GM19372 (cell line): Measurements from ENCODE around the gene GPC4.
"Not testable (repeated sequence)": the region's sequence is repeated elsewhere in the genome, so short reads cannot be mapped to it uniquely, and the experiment has no call there.

Source experiments
- ATAC-seq: cut with Tn5 transposase; IDR thresholded peaks from one replicate; pipeline ENCODE4 v1.9.1; 2021; ENCODE audit warnings: mild to moderate bottlenecking, low read depth, moderate library complexity; ENCODE audit not compliant: unreplicated experiment

Gene GPC4

DNA sequence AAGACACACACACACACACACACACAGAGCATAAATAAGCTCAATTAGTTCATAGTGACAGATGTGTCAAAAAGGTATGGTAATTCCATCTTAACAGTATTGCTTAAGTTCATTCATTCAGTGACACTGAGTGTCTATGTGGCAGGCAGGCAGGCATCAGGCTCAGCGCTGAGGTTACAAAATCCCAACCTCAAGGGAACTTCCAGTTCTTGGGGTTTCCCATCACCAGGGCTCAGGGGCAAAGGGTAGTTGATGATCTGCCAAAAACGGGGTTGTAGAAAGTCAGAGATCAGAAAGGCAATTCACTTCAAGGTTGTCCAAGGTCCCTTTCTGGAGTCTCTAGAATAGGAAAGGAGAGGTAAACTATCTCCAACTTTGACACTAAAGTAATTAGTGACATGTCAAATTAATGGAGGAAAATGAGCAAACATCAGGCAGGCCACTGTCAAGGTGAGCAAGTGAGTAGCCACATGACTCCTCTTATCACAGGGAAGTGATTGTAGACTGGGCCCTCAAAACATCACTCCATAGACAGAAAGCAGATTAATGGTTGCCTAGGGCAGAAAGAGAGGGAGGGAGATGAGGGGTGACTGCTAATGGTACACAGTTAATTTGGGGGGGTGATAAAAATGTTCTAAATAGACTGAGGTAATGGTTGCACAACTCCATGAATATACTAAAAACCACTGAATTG, 41.8 kb downstream of the GPC4 start:
- ATAC-seq, result no peak

- no peak for ATAC-seq
These were observed 44.5 kb downstream of the GPC4 start for GRCh38 chrX:133370696-133371275.

DNA sequence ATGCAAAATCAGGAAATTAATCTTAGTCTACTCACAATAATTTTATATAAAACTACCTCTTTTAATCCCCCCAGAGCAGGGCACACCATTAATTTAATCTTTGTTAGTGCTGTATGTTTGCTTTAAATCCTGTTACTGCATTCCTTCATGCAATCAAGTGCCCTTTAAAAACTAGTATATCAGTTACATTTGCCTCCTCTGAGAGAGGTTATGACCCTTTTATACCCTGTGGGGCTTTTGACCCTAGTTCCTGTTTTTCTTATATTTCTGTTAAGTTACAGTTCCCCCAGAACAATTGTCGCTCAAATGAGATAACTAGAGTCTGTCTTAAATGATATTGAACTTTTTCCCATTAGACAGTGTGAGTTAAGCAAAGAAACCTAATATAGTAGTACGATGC, 46.2 kb downstream of the GPC4 start:
- ATAC-seq, result no peak

DNA sequence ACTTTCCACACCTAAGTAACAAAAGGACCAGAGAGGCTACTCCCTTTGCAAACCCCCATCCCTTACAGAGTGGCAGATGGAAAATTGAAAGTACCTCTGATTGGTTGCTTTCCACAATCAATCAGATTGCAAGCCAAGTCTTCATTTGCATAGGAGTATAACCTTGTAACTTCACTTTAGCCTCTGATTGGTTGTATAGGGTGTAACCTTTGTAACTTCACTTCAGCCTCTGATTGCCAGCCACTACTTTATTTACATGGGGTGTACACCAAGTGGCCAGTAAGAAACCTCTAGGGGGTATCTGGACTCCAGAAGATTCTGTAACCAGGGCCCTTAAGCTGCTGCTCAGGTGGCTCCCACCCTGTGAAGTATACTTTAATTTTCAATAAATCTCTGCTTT, 48.6 kb downstream of the GPC4 start:
- no peak for ATAC-seq

DNA sequence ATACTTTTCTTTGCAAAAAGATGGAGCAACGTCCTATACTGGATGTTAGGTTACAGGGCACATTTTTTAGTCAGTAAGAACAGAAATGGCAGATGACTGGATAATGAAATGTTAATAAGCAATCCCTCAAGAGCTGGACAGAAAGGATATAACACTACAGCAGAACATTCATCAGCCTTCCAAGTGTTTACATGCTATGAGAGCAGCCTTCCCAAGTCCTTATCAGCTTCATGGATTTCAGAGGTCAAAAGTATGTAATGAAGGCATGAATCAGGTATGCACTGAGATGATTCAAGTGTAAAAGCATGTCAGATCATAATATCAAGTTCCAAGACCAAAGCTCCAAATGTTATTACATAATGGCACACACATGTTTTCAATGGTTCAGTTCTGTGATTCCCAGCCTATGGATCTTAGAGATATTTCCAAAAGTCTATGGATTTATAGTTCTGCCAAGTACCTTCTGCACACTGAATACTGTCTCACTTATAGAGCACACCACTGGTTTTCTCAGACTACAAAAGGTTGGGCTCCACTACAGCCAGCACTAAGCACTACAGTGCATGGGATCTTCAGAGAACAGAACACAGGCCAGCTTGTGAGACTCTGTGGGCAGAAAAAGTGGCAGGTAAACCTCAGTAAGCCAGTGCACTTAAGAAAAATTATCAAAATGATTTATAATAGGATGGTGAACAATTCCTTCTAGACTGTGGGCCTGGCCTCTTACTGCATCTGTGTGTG, 49.2 kb downstream of the GPC4 start:
- no peak for ATAC-seq

GRCh38 chrX:133364865-133365264, 50.4 kb downstream of the GPC4 start:
- no peak for ATAC-seq

DNA sequence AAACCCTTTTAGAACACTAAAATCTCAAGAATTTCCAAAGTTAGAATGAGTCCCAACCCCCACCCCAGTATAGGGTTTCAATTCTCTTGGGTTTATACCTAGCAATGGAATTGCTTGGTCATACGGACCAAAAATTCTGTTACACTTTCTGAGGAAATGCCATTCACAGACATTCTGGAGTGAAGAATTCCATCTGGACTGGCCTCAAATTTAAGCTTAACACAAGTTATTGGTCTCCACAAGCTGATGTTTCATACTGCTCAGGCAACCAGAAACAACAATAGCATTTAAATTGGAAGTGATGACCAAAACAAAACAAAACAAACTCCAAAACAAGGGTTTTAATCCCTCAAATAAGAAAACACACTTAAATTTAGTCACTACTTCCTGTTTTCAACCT, 51.1 kb downstream of the GPC4 start:
- ATAC-seq, result no peak

- ATAC-seq, result no peak
These were observed 52.8 kb downstream of the GPC4 start for GRCh38 chrX:133362538-133362937.

DNA sequence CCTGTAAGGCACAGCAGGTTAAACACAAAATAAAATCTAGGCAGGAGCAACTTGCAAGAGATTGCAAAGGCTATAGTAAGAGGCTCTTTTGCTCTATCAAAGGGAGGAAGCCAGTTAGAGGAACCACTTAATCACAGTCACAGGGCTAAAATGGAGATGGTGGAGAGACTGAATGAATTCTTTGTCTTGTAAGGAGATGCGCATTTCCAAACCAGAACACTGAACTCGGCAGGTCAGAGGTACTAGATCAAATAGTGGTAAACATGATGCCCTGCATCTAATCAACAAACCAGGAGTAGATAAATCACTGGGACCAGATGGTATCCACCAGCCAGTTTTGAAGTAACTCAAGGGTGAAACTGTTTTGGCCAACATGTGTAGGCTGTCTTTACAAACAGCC, 55.8 kb downstream of the GPC4 start:
- ATAC-seq, result no peak

GRCh38 chrX:133353233-133353632, 62.1 kb downstream of the GPC4 start:
- ATAC-seq, result no peak

DNA sequence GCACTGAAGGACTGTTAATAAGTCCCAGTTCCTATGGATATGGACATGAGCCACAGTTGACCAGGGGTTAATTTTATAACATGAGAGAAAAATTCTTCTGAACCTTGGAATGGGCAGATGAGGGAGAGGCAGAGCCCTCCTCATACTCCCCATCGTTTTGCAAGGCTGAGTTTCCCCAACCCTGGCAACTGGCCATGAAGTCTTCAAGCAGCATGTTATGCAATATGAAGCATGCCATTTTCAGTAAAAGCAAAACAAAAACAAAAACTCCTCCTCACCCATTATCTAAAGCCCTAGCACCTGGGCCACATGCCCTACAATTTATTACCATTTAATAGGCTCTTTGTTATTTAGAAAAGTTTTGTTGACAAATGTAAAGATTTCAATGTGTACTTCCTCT, 64.5 kb downstream of the GPC4 start:
- ATAC-seq, result no peak

DNA sequence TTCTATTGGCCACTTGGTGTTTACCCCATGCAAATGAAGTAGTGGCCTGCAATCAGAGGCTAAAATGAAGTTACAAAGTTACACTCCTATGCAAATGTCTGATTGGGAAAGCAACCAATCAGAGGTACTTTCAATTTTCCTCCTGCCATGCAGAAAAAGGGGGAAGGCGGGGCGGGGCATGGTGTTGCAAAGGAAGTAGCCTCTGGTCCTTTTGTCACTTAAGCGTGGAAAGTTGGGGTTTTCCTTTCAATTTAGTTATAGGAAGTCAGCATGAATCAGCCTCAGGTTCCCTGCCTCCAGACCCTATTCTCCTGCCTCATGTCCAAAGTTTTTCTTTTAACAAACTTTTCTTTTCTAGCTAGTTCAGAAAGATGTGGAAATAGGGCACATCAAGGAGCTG, 69.3 kb downstream of the GPC4 start:
- no peak for ATAC-seq

- no peak for ATAC-seq
These were observed 75.7 kb downstream of the GPC4 start for GRCh38 chrX:133339566-133339965.

GRCh38 chrX:133337250-133337649, 78.0 kb downstream of the GPC4 start:
- no peak for ATAC-seq

GRCh38 chrX:133335027-133335426, 80.3 kb downstream of the GPC4 start:
- no peak for ATAC-seq

- ATAC-seq, result no peak
These were observed 82.0 kb downstream of the GPC4 start for GRCh38 chrX:133333154-133333750.

DNA sequence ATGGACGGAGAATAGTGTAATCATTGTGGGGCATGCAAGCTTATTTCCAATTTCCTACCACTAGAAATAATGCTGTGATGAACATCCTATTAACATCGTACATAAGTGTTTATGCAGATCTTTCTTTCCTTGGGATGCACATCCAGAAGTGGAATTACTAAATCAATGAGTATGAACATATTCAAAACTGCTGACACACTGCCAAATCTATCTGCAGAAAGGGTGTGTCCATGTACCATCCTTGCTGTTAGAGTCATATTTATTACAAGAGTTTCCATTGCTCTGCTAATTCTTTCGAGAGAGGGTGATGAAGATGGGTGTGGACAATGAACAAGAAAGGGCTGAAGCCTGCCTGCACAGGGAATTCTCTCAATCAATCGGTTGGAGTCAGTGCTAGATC, 82.6 kb downstream of the GPC4 start:
- ATAC-seq, result no peak

GRCh38 chrX:133330956-133331355, 84.3 kb downstream of the GPC4 start:
- ATAC-seq, result no peak

DNA sequence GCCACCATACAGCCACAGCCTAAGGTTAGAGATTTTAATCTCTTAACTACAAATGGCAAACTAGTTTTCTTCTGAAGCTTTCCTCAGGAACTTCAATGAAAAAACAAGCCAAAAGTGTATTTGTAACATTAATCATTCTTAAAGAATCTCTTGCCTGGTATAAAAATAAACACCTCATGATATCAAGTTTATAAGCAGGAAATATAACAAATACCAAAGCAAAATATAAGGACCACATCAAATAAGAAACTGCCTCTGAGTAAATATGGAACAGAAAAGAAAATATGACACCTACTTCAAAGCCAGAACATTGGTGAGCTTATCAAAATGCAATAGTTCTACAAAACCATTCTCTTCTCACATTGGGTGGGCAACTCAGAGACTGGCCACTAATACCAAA, 89.9 kb downstream of the GPC4 start:
- no peak for ATAC-seq

DNA sequence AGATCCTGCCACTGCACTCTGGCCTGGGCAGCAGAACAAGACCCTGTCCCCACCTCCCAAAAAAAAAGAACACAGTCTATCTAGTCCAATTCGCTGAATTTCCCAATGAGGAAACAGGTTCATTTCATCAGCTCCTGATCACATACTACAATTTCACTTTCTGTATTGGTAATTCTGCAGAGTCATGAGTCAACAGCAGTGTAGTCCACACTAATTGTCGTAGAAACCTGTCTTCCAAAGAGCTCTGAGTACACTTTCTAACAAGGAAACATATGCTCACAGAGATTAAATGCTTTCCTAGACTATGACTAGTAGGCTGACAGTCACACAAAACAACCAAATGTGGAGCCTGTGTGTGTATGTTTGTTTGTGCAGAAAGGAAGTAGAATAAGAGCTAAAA, 91.9 kb downstream of the GPC4 start:
- ATAC-seq, result no peak

DNA sequence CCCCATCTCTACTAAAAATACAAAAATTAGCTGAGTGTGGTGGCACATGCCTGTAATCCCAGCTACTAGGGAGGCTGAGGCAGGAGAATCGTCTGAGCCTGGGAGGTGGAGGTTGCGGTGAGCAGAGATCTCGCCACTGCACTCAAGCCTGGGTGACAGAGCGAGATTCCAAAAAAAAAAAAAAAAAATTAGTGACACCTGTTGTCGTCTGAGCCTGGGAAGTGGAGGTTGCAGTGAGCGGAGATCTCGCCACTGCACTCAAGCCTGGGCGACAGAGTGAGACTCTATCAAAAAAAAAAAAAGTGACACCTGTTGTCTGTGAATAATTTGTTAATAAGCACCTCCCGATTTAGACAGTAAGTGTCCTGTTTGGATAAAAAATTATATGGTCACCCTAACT, 93.0 kb downstream of the GPC4 start:
- not testable (repeated sequence) for ATAC-seq

GRCh38 chrX:133321451-133321850, 93.8 kb downstream of the GPC4 start:
- ATAC-seq, result no peak
